Renal cortical epithelial cell (primary cell): ENCODE results near the gene EEF1A2. TPM values are rescaled to one million over a fixed set of nuclear protein-coding genes. Genes with fewer than 3 reads are reported as not detected.

ENCODE experiments used
- DNase-seq: peaks from one replicate; pipeline ENCODE4 v3.0.0-alpha.2; 2011; ENCODE audit warnings: low read depth
- total RNA-seq: library from RNA; depleted of rRNA; stranded (reverse); fragments of >200 nt; gene quantifications from 2 replicates; pipeline ENCODE4 v1.2.3, GENCODE V29; 2014

Gene EEF1A2
- total RNA-seq, 1 donor from 2014 or later = 29.3 TPM

GRCh38 chr20:63452821-63453523 lies 45.9 kb downstream of the EEF1A2 start:
- DNase-seq = no peak

- no peak for DNase-seq
Measured at GRCh38 chr20:63452341-63452740, 46.5 kb downstream of the EEF1A2 start.

GRCh38 chr20:63451821-63452220 lies 47.1 kb downstream of the EEF1A2 start:
- DNase-seq = no peak

- no peak for DNase-seq
Measured at GRCh38 chr20:63449796-63450730, 48.8 kb downstream of the EEF1A2 start.

GRCh38 chr20:63449025-63449424 lies 49.9 kb downstream of the EEF1A2 start:
- DNase-seq = no peak

GRCh38 chr20:63448031-63448430 lies 50.9 kb downstream of the EEF1A2 start:
- no peak for DNase-seq

- no peak for DNase-seq
Measured at GRCh38 chr20:63447320-63447719, 51.6 kb downstream of the EEF1A2 start.

GRCh38 chr20:63446216-63447024 lies 52.5 kb downstream of the EEF1A2 start:
- DNase-seq = no peak

GRCh38 chr20:63445075-63445734 lies 53.7 kb downstream of the EEF1A2 start:
- DNase-seq = no peak

GRCh38 chr20:63444548-63444947 lies 54.3 kb downstream of the EEF1A2 start:
- no peak for DNase-seq

- DNase-seq = no peak
Measured at GRCh38 chr20:63443606-63444395, 55.1 kb downstream of the EEF1A2 start.

- DNase-seq = peak; percentile 9
Measured at GRCh38 chr20:63442100-63442493, 56.8 kb downstream of the EEF1A2 start.

- DNase-seq = no peak
Measured at GRCh38 chr20:63441136-63442099, 57.5 kb downstream of the EEF1A2 start.

GRCh38 chr20:63440366-63440955 lies 58.4 kb downstream of the EEF1A2 start:
- no peak for DNase-seq

- DNase-seq = no peak
Measured at GRCh38 chr20:63439866-63440265, 59.0 kb downstream of the EEF1A2 start.

GRCh38 chr20:63438121-63438520 lies 60.8 kb downstream of the EEF1A2 start:
- no peak for DNase-seq
